Stimulated activated CD8-positive, alpha-beta memory T cell treated with anti-CD3 and anti-CD28 coated beads, Interleukin-2, amount 100 ng/mL, for 48 hours (primary cell): ENCODE measurements around the gene NR2C2.

Source experiments
- DNase-seq, 2 donors: peaks; one replicate each; pipeline ENCODE4 v3.0.0-alpha.2; 2020; ENCODE audit warnings: low read depth in 2 of 2

Gene NR2C2

DNA sequence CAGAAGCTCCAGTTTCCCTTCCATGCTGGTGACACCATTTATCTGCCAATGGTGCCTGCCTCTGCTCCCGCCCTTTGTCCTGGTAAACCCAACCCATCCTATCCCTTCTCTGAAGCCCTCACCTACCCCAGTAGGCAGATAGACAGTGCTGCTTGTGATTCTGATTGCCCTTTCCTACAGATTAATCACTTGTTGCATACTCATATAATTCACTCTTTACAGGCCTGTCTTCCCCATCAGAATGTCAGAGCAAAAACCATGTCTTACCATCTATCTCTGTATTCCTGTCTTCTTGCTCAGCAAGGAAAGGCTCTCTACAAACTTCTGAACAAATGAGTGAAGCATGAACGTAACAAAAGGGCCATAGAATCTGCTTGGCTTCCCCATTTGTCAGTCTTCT lies 69.8 kb downstream of the NR2C2 start:
- DNase-seq: no peak

DNA sequence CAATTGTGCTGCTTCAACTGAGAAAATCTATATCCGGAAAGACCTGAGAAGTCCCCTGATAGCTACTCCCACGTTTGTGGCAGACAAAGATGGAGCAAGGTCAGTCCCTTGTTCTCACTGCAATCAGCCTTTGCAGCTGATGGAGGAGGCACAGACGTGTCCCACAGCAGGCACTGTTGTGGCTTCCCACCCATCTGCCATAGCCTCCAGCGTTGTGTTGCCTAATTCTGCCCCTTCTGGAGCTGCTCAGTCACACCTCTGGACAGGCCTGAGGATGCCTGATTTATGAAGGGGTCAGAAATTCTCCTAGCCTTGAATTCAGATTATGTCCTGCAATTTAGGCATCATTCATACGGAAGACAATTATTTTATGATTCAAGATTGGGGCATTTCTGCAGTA lies 75.9 kb downstream of the NR2C2 start:
- DNase-seq: no peak

DNA sequence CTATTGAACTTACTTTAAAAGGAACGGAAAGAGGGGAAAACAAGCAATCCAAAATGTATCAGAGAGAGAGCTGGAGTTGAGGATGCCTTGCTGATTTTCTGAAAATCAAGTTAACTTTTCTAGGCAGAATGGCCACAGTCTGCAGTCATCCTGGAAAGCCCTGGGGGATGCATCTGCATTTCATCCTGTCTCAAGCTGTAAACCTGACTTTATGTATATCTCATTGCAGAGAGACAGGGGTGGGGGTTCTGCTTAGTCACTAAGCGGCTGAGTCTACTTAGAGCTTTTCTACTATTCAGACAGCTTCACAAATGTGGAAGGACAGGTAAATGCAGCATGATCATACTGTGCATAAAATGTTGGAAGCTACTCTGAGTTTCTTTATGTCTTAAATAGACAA lies 76.3 kb downstream of the NR2C2 start:
- DNase-seq: no peak

DNA sequence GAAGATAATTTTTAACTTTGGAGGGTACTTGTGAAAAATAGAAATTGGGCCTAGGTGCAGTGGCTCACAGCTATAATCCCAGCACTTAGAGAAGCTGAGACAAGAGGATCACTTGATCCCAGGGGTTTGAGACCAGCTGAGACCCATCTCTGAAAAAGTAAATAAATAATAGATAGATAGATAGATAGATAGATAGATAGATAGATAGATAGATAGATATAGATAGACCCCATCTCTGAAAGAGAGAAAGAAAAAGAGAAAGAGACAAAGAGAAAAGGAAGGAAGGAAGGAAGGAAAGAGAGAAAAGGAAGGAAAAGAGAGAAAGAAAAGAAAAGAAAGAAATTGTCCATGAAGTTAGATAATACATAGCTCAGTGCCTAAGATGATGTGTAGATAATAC lies 82.2 kb downstream of the NR2C2 start:
- no peak for DNase-seq

DNA sequence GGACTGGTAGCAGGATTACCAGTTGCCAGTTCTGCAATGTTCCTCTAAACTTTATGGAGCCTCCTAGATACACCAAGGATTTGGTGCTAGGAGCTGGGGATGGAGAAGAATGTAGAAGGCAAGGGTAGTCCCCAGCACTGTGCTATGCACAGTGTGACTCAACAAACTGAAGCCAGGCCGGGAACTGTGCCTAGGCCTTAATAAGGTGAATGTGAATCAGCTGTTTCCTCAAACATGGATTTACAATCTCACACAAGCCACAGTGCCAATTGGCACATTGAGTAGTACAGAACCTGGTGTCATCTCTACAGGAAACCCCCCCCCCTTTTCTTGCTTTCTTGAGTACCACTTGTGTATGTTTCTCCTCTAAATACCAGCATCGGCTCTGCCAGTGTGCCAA lies 85.3 kb downstream of the NR2C2 start:
- DNase-seq: no peak

DNA sequence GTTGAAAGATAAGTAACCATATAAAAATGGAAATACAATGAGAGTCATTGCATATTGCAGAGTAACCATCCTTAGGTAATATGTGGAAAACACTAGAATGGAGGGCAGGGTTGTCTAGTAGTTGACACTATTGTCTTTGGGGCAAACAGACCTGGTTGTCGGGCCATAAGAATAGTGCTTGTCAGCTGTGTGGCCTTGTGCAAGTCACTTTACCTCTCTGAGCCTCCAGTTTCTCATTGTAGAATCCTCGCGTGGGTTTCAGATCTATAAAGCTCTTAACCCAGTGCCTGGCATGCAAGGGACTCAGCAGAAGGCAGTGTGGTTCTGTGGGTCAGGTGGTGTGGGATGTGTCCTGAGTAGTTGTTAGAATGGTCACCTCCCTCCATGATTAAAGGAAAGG lies 85.7 kb downstream of the NR2C2 start:
- DNase-seq: no peak

DNA sequence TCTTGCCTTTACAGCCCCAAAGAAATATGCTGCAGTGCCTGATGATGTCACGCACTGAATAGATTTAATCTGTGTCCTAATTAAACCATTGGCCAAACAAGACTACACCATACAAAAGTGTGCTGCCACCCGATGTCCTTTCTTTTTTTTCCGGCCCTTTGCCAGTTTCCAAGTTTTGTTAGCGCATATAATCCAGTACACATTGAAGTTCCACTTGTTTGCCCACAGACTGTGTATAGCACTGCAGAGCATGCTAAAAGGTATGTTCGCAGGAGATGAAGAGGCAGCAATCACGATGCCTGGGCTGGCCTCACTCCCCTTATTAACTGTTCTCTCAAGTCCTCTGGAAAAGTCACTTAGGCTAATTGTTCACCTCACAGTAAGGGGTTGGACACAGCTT lies 90.9 kb downstream of the NR2C2 start:
- no peak for DNase-seq

DNA sequence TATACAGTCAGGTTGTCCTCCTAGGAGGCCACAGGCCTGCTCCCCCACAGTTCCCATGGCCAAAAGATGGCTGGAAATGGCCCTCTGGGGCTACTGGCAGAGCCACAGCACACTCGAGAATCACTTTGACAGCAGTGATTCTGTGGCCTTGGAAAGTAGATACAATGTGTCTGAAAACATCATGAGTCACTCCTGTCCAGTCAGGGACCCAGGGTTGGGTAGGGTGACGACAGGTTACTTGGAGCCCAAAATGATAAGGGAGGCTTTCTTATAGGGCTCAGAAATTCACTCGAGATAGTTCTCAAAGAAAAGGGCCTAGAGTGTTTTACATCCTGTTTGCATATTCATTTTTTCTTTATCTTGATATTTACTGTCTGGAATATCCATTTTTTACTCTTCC lies 93.5 kb downstream of the NR2C2 start:
- no peak for DNase-seq

DNA sequence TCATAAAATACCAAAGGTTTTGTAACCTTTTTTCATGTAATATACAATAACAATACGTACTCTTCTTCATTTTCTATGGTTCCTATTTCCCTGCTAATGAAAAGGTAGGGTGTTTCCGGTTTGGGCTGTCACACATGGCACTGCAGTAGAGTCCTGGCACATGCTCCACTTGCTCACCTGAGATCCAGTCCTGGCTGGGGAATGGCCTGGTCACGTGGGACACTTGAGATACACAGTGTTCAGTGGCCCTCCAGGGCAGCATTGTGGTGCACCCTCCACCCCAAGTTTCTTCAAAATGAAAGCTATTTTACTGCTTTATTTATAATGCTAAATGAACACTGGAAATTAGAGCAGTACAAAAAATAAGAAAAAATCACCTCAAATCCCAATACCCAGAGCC lies 94.6 kb downstream of the NR2C2 start:
- DNase-seq: no peak

DNA sequence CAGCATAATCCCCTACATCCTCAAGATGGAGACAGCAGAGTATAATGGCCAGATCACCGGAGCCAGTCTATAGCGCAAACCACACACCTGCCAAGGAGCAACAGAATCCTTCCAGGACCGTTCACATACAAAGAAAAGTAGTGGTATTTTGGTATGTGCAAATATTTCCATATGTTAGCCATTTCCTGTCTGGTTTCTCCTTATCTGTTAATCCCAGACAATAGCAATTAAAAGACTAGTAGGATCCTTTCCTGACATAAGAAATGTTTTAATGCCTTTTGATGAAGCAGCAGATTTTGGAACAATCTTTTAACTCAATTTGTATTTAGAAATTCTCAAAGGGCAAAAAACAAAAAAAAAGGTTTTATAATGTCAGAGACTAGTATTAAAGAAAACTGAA lies 95.6 kb downstream of the NR2C2 start:
- no peak for DNase-seq

DNA sequence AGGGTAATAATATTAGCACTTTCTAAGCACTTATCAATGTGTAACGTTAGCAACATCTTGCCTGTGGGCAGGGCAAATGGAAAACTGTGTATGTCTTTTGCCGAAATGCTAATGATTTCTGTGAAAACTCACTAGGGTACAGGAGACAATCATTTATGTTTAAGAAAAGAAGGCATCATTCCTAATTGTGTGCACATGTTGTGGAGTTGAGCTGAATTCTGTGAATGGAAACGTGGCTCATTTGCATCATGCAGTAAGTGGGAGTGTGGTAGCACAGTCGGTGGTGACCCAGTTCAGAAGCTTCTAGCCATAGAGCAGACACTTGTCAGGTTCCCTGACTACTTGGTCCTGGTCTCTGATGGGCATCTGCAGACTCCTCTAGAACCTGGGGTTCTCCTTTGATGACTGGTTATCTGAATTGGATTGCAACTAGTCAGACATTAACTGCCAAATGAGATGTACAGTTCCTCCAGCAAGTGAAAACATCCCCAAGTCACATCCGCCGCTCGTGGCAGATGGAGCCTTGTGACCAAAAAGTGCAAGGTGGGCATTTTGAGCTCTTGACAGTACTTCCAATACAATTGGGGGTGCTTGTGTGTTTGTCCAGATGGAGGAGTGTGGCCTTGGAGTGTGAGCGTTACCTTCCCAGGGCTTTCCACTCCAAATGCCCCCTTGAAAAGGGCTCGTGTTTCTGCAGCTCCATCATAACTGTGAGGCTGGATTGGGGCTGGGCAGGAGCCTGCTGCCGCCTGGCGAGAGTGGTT lies 96.2 kb downstream of the NR2C2 start:
- DNase-seq: no peak

DNA sequence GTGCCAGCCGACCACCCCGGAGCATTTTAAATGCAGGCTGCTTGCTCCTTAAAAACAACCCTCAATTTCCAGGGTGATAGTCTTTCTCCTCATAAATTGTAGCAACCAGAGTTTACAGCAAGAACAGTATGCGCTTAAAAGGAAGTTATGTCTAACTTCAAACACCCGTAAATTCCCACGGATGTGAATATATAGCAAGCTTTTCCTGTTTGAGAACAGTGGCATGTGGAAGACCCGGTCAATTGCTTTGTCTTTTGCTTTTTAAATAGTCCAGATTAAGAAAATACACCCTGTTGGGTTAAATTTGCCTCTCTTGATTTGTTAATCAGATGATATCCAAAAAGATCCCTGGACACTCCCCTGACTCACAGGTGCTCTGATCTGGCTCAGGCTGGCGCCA lies 96.9 kb downstream of the NR2C2 start:
- DNase-seq: no peak

DNA sequence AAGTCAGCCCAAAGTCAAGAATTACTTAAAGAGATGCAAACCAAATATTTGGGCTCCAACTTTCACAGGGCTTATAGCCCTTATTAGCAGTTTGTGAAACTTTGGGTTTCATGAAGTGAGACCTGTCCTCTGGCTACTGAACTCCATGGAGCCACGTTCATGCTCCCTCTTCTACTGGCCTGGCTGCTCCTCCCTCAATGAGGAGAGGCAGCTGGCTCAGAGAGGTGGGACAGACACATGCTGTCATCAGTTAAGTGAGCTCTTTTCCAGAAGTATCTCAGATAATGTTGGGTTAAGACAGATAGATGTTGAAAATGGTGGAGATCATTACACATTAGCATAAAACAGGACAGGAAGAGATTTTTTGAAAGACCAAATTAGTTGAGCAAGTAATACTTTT lies 98.3 kb downstream of the NR2C2 start:
- no peak for DNase-seq

DNA sequence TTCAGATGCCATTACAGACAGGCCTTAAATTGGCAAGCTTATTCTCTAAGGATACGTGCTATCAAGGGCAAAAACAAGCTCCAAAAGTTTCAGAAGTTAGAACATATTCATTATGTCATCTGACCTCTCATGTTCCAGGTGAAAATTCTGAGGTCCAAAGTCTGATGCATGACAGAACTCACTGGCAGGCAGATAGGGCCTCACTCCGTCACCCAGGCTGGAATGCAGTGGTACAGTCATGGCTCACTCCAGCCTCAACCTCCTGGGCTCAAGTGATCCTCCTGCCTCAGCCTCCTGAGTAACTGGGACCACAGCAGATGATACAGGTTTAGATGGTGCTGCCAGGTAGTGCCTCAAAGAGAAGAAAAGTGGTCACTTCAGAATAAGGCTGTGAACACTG lies 102.2 kb downstream of the NR2C2 start:
- DNase-seq: no peak

DNA sequence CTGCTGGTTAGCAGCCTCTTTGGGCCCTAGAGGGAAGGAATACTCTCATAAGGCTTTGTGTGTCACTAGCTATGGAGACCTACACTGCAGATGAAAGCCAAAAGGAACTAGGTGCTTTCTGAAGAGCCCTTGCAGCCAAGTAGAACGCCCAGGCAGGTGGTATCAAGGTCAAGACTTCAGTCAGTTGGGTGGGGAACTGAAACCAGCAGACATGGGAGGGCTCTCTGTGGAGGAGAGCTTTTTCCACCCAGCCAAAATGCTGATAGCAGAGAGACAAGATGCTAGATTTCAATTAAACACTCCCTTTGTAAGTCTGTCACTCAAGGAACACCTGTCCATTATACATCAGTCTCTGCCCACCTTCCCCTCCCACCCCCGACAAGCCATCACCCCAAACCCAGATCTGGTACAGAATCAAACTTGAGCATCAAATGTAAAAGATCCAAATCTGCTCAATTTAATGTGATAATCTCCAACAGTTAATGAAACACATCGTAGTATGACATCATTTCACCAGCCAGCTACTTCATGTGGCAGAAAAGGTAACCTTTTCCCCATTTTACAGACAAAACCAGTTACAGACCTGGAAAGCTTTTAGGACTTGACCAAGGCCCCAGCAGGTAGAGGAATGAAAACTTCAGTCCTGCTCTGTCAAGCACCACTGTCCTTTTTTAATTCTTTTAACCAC lies 103.2 kb downstream of the NR2C2 start:
- no peak for DNase-seq

DNA sequence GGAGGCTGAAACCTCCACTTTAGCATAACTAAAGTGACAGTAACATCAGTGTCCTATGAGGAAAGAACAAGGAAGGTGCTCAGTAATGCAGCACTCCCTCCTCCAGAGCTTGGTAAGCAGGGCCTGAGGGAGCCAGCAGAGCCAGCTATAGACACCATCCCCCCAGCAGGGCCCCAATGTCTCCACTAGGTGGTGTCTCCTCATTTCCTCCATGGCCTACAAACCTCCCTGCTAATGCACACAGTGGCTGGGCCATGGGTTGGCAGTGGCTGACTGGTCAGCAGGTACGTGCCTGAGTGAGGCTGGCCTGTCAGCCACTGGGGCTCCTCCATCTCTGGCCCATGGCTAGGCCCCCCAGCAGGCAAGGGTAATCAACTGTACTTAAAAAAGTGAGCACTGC lies 104.1 kb downstream of the NR2C2 start:
- peak; percentile 19 to 40 for DNase-seq

DNA sequence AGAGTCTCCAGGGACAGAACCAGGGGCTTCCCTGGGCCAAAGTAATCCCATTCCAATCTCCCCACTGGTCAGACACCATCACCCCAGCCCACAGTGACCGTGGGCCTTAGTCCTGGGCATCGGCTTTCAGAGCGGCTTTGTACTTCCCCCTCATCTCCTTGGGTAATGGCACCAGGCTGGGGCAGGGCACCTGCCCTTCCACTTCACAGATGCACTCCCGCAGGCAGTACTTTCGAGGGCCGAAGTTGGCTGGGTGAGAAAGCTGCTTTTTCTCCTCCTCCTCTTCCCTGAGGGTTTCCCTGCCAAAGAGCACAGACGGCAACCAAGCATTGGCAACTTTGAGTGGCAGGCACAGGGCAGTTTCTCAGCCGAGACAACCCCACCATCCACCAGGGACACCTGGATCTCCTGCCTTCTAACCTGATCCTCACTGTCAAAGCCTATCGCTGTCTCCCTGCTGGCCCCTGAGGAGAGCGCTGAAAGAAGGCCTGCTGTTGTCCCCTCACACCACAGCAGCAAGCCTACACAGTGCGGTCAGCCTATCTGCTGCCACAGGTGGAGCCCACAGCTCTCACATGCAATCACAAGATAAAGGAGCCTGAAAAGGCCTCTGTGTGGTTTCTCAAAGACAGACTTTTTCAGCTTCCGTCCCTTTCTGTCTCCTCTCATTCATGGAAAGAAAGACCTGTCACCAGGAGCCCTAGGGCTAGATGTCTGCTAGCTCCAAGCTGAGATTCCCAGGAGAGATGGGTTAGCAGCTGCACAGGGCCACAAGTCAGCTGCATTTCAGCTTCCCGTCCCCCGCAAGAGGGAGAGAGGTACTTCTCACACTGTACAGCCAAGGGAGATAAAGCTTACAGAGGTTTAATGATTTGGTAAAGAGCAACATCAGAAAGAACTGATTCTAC lies 105.2 kb downstream of the NR2C2 start:
- DNase-seq: no peak

DNA sequence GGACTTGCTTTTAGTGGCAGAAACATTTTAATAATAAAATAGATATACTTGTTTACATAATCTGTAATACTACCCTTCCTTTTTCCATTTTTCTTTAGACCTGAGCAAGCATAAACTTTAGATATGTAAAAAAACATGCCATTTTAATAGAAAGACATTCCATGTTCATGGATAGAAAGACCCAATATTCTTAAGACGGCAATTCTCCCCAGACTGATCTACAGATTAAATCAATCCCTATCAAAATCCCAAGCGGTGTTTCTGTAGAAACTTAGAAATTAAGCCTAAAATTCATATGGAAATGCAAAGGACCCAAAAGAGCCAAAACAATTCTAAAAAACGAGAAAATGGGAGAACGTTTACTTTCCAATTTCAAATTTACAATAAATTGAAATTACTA lies 106.2 kb downstream of the NR2C2 start:
- no peak for DNase-seq

DNA sequence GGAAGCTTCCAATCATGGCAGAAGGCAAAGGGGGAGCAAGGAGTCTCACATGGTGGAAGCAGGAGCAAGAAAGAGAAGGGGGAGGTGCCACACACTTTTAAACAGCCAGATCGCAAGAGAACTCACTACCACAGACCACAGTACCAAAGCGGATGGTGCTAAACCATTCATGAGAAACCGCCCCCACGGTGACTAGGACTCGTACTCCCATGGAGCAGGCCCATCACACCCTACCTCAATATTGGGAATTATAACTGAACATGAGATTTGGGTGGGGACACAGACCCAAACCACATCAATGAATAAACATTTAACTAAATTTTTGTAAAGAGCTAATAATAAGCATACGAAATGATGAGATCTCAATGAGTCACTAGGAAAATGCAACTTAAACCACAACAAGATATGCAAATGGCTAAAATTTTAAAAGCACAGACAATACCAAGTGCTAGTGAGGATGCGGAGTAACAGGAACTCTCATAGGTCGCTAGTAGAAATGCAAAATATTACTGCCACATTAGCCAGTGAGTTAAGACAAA lies 107.7 kb downstream of the NR2C2 start:
- DNase-seq: peak; percentile 61 to 62

DNA sequence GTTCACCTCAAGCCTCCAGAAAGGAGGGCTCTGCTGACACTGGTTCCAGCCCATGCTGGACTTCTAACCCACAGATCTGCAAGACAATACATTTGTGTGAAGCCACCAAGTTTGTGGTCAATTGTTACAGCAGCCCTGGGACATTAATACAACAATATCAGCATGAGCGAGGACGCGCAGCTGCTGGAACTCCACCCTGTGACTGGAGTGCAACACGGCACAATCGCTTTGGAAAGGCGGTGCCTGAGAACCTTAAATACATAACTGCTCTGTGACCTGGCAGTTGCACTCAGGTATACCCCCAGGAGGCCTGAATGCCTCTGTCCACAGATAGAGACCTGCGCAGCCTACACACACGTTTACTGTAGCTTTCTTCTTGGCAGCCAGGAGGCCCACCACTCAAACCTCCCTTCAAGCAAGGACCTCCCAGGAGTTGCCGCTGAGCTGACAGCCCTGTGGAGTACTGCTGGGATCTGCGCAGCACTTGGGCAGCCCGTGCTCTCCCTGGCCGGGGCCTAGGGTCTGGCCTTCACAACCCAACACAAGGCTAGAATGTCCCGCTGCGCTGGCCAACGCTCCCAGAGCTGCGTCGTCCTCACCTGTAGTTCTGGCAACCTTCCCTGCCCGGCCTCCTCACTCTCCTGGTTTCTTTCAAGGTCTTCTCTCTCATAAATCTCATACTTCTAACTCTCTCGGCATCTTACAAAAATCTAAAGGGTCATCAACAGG lies 109.5 kb downstream of the NR2C2 start:
- DNase-seq: no peak

DNA sequence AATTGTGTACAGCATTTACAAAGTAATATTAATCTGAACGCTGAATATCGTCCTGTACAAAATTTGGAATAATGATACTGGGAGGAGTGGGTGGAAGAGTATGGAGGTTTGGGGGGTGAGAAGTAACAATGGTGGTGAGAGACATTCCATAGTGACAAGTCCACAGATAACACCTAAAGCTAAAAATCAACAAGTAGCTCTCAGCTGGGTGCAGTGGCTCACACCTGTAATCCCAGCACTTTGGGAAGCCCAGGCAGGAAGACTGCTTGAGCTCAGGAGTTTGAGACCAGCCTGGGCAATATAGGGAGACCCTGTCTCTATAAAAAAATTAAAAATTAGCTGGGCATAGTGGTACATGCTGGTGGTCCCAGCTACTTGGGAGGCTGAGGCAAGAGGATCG lies 112.6 kb downstream of the NR2C2 start:
- no peak for DNase-seq

DNA sequence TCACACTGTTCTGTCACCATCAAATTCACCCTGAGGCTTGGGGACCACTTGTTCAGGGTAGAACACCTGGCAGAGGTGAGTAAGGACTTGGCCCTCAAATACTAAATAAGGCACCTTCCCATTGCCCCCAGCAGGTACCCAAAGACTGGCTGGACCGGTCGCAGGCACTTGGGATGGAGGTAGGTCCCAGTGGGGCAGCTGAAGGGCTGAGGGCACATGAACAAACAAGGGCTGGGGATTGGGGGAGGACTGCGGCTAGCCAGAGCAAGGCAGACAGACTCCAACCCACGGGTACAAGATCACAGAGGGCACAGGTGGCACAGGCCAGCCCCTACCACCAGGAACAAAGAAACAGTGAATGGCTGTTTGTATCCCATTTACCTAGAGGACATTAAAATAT lies 115.9 kb downstream of the NR2C2 start:
- DNase-seq: no peak
